OCI-LY3 (cell line): Measurements from ENCODE around the gene SFRP2.

ENCODE experiments used
- H2AFZ ChIP-seq: fragments of 200-600, 300-600 bp; shearing (Covaris generic); 2 replicates; pipeline ENCODE4 v1.6.0; 2014; ENCODE audit warnings: antibody characterized with exemption, low read depth, low read length
- H3K27ac ChIP-seq: fragments of 200-600, 300-600 bp; sonication (generic); 2 replicates; pipeline ENCODE4 v1.5.1; 2014; ENCODE audit warnings: mild to moderate bottlenecking, low read length, moderate library complexity, mixed read lengths
- H3K27me3 ChIP-seq: fragments of 200-600, 300-600 bp; sonication (generic); 2 replicates; pipeline ENCODE4 v1.6.1; 2014; ENCODE audit warnings: low read depth, low read length, mixed read lengths
- H3K36me3 ChIP-seq: fragments of 200-600, 300-600 bp; sonication (generic); replicated peaks from 2 replicates; pipeline ENCODE3; 2014; ENCODE audit warnings: low read depth, low read length, mixed read lengths
- H3K4me1 ChIP-seq: fragments of 300-600, 200-600 bp; sonication (generic); 2 replicates; pipeline ENCODE4 v1.6.1; 2014; ENCODE audit warnings: low read length, mixed read lengths
- H3K4me2 ChIP-seq: fragments of 200-600, 300-600 bp; sonication (generic); 2 replicates; pipeline ENCODE4 v1.6.1; 2014; ENCODE audit warnings: low read length, mixed read lengths
- H3K4me3 ChIP-seq: fragments of 300-600, 200-600 bp; sonication (generic); 2 replicates; pipeline ENCODE4 v1.5.1; 2014; ENCODE audit warnings: antibody characterized with exemption, mild to moderate bottlenecking, low read length, moderate library complexity
- H3K79me2 ChIP-seq: fragments of 300-600, 200-600 bp; shearing (Covaris generic); 2 replicates; pipeline ENCODE4 v1.6.1; 2014; ENCODE audit warnings: mild to moderate bottlenecking, low read length, mixed read lengths
- H3K9ac ChIP-seq: fragments of 300-600, 200-600 bp; shearing (Covaris generic); 2 replicates; pipeline ENCODE4 v1.6.0; 2014; ENCODE audit warnings: mild to moderate bottlenecking, low read length, moderate library complexity
- H3K9me3 ChIP-seq: fragments of 200-600, 300-600 bp; shearing (Covaris generic); 2 replicates; pipeline ENCODE4 v1.6.1; 2014; ENCODE audit warnings: low read length, mixed read lengths; ENCODE audit not compliant: insufficient read depth
- H4K20me1 ChIP-seq: fragments of 200-600, 300-600 bp; sonication (generic); 2 replicates; pipeline ENCODE4 v1.6.1; 2016; ENCODE audit warnings: low read length, mixed read lengths; ENCODE audit not compliant: insufficient read depth
- EZH2phosphoT487 ChIP-seq: fragments of 200-600 bp; shearing (Covaris generic); IDR thresholded peaks from 2 replicates; pipeline ENCODE4 v1.6.1; 2018; ENCODE audit warnings: antibody characterized with exemption, mixed run types, low read depth
- TF ChIP-seq, protein P1 (sequence below): fragments of 200-600, 300-600 bp; sonication (generic); IDR thresholded peaks from 2 replicates; pipeline ENCODE4 v1.5.1; 2014; ENCODE audit warnings: antibody characterized with exemption, low read length, low read depth

The SFRP2 gene

DNA sequence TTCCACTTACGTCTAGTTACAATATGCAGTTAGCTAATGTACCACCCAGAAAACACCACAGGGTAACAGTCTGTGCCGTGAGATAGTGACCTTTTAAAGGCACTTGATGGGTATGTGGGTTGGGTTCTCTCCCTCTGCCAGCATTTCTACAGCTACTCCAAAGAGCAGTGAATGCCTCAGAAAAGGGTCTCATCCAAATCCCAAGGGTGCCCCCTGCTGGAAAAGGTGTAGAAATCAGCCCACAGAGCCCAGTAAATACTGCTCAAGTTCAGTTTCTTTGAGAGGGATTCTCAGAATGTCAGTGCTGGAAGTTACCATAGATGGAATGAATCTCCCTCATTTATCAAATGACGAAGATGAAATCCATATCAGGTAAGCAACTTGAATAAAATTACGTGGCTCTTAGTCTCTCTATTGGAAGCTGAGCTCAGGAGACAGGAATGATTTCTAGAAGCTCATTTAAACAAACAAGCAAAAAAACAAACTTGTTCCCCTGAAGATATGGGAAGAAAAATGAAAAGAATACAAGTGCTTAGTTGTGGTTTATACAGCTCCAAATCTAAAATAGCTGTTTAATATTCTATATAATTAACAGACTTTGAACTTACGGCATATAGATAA lies 38.6 kb downstream of the SFRP2 start:
- no peak overlapping the region for H3K4me2 ChIP-seq
- H4K20me1 ChIP-seq, result no peaks in the 10 kb centered on the region
- no peaks in the 10 kb centered on the region for H3K9me3 ChIP-seq
- H3K27me3 ChIP-seq, result peaks cover 12% of the 10 kb centered on the region
- TF ChIP-seq EZH2phosphoT487, result no peak
- TF ChIP-seq, protein P1, sequence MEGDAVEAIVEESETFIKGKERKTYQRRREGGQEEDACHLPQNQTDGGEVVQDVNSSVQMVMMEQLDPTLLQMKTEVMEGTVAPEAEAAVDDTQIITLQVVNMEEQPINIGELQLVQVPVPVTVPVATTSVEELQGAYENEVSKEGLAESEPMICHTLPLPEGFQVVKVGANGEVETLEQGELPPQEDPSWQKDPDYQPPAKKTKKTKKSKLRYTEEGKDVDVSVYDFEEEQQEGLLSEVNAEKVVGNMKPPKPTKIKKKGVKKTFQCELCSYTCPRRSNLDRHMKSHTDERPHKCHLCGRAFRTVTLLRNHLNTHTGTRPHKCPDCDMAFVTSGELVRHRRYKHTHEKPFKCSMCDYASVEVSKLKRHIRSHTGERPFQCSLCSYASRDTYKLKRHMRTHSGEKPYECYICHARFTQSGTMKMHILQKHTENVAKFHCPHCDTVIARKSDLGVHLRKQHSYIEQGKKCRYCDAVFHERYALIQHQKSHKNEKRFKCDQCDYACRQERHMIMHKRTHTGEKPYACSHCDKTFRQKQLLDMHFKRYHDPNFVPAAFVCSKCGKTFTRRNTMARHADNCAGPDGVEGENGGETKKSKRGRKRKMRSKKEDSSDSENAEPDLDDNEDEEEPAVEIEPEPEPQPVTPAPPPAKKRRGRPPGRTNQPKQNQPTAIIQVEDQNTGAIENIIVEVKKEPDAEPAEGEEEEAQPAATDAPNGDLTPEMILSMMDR, result peak; percentile 99
- no peak overlapping the region for H3K9ac ChIP-seq
- no peaks in the 10 kb centered on the region for H3K4me1 ChIP-seq
- H3K27ac ChIP-seq, result no peak overlapping the region
- no peaks in the 10 kb centered on the region for H3K79me2 ChIP-seq
- no peak overlapping the region for H3K4me3 ChIP-seq
- H2AFZ ChIP-seq, result no peak overlapping the region
- no peaks in the 10 kb centered on the region for H3K36me3 ChIP-seq

DNA sequence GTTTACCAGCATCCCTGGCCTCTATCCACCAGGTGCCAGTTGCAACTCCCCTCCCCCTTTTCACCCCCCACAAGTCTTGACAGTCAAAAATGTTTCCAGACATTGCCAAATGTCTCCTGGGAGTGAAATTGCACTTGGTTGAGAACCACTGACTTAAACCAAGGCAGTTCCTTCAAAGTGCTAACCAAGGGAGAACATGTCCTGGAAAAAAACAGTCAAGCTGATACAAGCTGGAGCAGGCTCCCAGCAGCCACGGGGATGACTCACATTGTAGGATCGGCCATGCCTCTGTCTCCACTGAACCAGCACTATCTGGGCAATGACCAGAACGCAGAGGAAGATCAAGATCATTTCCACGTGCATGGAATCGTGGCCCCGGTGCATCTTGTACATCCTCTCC lies 40.5 kb downstream of the SFRP2 start:
- no peaks in the 10 kb centered on the region for H3K4me1 ChIP-seq
- no peak overlapping the region for H3K27ac ChIP-seq
- no peak overlapping the region for H3K9ac ChIP-seq
- H3K4me3 ChIP-seq, result no peak overlapping the region
- H3K4me2 ChIP-seq, result no peak overlapping the region
- H3K27me3 ChIP-seq, result peaks cover 12% of the 10 kb centered on the region
- no peak overlapping the region for H2AFZ ChIP-seq
- no peaks in the 10 kb centered on the region for H3K36me3 ChIP-seq
- H3K79me2 ChIP-seq, result no peaks in the 10 kb centered on the region
- no peaks in the 10 kb centered on the region for H3K9me3 ChIP-seq
- TF ChIP-seq, protein P1, result no peak
- TF ChIP-seq EZH2phosphoT487, result no peak
- no peaks in the 10 kb centered on the region for H4K20me1 ChIP-seq

DNA sequence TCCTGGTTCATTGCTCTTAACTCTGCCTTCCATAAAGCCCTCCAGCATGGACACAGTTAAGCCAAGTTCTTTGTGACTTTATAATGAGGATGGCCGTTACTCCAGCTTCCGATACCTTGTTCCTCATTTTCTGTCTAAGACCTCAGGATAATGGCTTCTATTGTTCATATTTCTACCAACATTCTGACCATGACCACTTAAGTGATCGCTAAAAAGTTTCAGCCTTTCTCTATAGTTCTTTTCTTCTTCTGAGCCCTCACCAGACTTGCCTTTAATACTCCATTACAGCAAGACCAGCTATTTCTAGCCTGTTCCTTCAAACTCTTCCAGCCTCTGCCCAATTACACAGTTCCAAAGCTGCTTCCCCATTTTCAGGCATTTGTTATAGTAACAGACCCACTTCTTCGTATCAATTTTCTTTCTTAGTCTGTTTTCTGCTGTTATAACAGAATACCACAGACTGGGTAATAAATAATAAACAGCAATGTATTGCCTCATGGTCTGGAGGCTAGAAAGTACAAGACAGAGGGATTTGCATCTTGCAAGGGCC lies 41.4 kb downstream of the SFRP2 start:
- H4K20me1 ChIP-seq, result no peaks in the 10 kb centered on the region
- H3K79me2 ChIP-seq, result no peaks in the 10 kb centered on the region
- H3K4me2 ChIP-seq, result no peak overlapping the region
- no peaks in the 10 kb centered on the region for H3K4me1 ChIP-seq
- no peak for TF ChIP-seq EZH2phosphoT487
- TF ChIP-seq, protein P1, result no peak
- H2AFZ ChIP-seq, result no peak overlapping the region
- no peak overlapping the region for H3K4me3 ChIP-seq
- H3K9me3 ChIP-seq, result no peaks in the 10 kb centered on the region
- peaks cover 12% of the 10 kb centered on the region for H3K27me3 ChIP-seq
- no peaks in the 10 kb centered on the region for H3K36me3 ChIP-seq
- no peak overlapping the region for H3K9ac ChIP-seq
- H3K27ac ChIP-seq, result no peak overlapping the region

DNA sequence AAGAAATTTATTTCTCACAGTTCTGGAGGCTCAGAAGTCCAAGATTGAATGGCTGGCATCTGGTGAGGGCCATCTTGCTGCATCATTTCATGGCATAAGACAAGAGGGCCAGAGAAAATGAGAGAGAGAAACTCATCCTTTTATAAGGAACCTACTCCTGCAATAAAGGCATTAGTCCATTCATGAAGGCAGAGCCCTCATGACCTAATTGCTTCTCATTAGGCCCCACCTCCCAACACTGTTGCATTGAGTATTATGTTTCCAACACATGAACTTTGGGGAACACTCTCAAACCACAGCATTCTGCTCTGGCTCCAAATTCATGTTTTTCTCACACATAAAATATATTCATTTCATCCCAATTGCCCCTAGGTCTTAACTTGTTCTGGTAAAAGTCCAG lies 43.2 kb downstream of the SFRP2 start:
- Histone ChIP-seq H3K4me2 (no peak overlapping the region), H3K9ac (no peak overlapping the region), H2AFZ (no peak overlapping the region), H3K36me3 (peaks cover 2% of the 10 kb centered on the region), H3K9me3 (peaks cover 3% of the 10 kb centered on the region), H4K20me1 (no peaks in the 10 kb centered on the region), H3K4me1 (no peaks in the 10 kb centered on the region), H3K79me2 (no peaks in the 10 kb centered on the region), H3K27ac (no peak overlapping the region), H3K27me3 (peaks cover 4% of the 10 kb centered on the region), H3K4me3 (no peak overlapping the region)
- TF ChIP-seq, protein P1, result no peak
- TF ChIP-seq EZH2phosphoT487, result no peak
